DMS 273 (cell line): ENCODE measurements around the gene HOXA5.

ENCODE experiments used
- DNase-seq: peaks from one replicate; lab custom pipeline; 2025; ENCODE audit not compliant: unreplicated experiment; lab: John Stamatoyannopoulos, UW

Gene HOXA5

GRCh38 chr7:27149842-27150567, 6.5 kb upstream of the HOXA5 start:
- peak; percentile 62 for DNase-seq

DNA sequence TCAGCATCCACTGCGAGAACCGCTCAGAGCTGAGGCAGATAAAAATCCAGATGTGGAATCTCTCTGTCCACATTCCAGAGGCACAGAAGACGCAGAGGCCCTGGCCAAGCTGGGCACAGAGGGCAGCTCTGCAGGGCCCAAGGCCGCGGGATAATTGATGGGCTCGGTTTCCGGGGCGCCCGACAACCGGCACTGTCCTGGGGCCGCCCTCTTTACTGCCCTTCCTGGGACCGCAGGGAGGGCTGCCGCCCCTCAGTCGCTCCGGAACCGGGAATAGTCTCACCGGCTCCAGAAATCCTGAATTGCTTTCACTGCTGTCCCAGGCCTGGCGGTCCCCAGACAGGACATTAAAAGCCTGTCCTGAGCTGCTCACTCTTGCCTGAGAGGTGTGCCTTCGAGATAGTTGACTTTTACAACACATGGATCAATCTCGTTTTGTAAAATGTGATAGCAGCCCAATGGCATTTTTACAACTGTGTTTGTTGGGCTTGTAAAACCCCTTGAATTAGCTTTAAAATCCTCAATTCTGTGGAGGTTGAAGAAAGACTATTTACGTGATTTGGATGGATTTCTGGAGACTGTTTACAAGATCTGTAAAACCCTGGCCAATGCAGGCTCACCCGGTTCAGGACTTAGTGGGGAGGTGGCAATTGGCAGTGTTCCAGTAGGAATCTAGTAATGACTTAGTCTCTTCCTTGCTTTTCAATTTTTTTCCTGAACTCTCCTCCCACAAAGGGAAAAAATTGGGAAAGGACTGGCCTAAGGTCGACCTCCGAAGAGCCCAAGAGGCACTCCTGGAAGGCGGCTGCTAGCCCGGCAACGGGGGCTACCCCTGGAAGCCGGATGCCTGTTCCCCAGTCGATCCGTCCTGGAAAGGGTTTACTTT, 5.5 kb upstream of the HOXA5 start:
- peak; percentile 54 for DNase-seq

- DNase-seq: no peak
Observed at GRCh38 chr7:27148031-27148755, 4.7 kb upstream of the HOXA5 start.

- no peak for DNase-seq
Observed at GRCh38 chr7:27147199-27148030, 3.9 kb upstream of the HOXA5 start, which contains the start of gene HOXA6. HOXA6 (minus strand) TSS chr7:27147774; CDS start chr7:27147749, 25 bp downstream.

- DNase-seq: no peak
Observed at GRCh38 chr7:27146491-27147198, 3.2 kb upstream of the HOXA5 start.

GRCh38 chr7:27145914-27146412, 2.5 kb upstream of the HOXA5 start:
- DNase-seq: no peak

DNA sequence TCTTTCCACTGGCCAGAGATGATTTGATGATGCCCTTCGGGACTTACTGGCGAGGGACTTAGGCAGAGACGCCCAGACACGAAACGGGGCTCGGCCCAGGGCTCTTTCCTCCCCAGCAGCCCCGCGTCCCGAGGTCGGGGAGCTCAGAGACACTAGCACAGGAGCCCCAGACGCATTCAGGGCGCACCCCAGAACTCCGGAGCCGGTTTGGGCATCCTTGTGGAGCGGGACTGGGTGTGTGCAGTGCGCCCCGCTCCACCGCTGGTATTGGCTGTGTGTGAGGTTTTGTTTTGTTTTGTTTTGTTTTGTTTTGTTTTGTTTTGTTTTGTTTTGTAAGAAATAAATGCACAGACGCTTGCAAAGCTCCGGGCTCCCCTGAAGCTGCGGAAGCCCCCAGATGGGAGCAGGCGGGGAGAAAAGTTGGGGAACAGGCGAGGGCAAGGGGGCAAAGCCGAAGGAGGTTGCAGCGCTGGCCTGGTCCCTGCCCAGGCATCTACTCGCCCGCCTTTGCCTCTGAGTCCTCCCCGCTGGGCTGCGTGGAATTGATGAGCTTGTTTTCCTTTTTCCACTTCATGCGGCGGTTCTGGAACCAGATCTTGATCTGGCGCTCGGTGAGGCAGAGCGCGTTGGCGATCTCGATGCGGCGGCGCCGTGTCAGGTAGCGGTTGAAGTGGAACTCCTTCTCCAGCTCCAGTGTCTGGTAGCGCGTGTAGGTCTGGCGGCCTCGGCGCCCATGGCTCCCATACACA, 1.9 kb upstream of the HOXA5 start:
- no peak for DNase-seq

- DNase-seq: no peak
Observed at GRCh38 chr7:27144781-27145164, 1.3 kb upstream of the HOXA5 start.

GRCh38 chr7:27143950-27144780, 684 bp upstream of the HOXA5 start:
- no peak for DNase-seq

GRCh38 chr7:27142580-27143022, 880 bp downstream of the HOXA5 start:
- peak; percentile 68 for DNase-seq

GRCh38 chr7:27141923-27142579, 1.4 kb downstream of the HOXA5 start:
- peak; percentile 60 for DNase-seq

- no peak for DNase-seq
Observed at GRCh38 chr7:27141137-27141922, 2.2 kb downstream of the HOXA5 start.

- no peak for DNase-seq
Observed at GRCh38 chr7:27140126-27140857, 3.2 kb downstream of the HOXA5 start.

DNA sequence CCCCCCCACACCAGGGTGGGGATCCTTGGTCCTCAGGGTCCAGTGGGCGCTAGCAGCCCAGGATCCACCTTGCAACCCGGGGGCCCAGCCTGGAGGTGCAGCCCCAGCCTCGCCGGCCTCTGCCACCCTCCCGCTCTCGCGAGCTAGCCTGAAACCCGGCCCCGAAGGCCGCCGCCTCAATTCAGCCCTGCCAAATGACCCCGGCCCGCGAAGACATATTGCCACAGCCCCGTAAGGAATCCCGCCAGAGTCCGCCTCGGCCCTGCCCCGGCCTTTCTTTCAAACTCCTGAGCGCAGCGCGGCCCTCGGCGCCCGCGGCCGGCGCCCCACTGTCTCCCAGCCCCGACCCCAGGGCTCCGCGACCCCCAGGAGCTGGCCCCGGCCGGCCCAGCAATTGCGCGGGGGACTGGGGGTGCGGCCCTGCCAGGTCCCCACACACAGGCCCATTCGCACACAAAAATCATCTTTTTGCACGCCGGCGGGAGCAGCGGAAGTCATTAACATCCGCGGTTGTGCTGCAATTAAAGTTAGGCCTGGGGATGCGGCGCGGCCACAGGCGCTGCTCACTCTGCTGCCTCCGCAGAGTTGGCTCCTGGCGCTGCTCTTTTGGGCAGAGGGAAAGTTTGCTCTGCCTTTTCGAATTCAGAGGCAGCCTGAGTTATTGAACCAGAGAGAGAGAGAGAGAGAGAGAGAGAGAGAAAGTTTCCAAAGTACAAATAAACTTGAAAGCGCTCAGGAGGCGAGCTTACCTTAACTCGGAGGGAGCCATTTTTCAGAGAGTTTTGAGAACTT, 4.0 kb downstream of the HOXA5 start:
- DNase-seq: no peak

DNA sequence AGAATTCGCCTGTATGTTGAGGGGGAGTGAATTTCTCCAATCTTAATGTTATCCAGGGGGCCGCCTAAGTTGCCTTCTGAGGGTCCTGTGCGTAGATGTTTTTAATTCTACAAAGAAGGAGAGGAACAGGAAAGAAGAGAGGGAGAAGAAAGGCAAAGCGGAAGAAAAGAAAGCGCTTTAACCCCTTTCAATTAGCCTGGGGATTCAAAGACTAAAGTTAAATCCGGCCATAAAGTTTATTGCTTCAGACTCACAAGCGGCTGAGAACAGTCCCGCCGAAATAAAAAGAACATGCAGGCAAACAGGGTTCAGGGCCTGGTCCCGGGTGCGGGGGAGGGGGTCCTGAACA, 4.5 kb downstream of the HOXA5 start:
- no peak for DNase-seq
